GM18861 (cell line): ENCODE data around the gene SCN3B.

Source experiments
- ATAC-seq: cut with Tn5 transposase; IDR thresholded peaks from one replicate; pipeline ENCODE4 v1.9.1; 2021; ENCODE audit not compliant: unreplicated experiment

Gene SCN3B, protein sequence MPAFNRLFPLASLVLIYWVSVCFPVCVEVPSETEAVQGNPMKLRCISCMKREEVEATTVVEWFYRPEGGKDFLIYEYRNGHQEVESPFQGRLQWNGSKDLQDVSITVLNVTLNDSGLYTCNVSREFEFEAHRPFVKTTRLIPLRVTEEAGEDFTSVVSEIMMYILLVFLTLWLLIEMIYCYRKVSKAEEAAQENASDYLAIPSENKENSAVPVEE

DNA sequence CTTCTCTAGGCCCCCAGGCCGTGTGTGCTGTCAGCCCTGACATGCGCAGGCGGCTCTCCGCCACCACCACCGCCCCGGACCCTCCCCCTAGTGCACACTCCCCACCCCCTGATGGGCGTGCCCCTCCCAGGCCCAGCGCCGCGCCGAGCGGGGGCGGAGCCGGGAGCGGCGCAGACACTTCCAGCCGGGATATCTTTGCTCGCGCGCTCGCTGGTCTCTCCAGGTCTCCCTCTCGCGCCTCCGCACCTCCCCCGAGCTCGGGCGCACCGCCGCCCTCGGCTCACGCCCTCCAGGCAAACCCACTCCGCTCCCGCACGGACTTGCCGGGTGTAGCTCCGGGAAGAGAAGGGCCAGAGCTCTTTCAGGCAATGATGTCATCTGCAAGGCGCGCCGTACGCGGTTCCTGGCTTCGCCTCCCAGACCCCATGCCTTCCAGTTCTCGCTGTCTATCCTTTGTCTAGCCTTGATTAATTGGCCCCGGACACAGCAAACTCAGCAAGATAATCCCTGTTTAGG is at the start of gene SCN3B:
TSS of gene SCN3B (minus strand) at position 59 of the 516 bp plus-strand sequence. CDS start 823 bp downstream, outside the sequence.
- ATAC-seq: no peak

DNA sequence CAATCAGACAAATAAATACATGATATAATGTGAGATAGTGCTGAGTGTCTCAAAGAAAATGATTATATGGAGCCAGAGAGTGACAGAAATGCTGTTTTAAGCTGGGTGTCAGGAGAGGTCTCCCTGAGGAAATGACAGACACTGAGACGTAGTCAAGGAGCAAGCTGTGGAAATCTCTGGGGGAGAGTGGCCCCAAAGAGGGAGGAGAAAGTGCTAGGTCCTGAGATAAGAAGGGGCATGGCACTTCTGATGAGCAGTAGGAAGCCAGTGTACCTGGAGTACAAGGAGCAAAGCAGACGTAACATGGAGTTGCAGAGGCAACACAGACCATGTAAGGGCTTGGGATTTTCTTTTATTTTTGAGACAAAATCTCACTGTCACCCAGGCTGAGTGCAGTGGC is 48.3 kb upstream of the SCN3B start:
- no peak for ATAC-seq

DNA sequence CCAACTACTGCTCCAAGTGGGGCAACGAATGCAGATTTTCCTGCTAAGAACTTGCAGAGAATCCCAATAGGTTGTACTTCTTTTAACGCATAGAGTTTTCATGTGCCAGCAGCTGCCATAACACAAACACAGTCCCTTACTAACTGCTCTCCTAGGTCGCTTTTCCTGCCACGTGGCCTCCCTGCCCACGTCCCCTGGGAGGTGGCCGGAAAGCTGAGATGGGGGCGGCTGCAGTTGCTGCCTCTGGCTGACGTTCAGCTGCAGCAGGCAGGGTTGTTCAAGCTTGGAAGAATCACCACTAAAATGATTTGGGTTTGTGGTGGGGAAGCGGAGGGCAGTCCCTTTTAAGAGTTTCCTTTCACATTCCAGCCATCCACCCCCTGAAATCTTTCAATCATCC is 47.7 kb upstream of the SCN3B start:
- no peak for ATAC-seq

DNA sequence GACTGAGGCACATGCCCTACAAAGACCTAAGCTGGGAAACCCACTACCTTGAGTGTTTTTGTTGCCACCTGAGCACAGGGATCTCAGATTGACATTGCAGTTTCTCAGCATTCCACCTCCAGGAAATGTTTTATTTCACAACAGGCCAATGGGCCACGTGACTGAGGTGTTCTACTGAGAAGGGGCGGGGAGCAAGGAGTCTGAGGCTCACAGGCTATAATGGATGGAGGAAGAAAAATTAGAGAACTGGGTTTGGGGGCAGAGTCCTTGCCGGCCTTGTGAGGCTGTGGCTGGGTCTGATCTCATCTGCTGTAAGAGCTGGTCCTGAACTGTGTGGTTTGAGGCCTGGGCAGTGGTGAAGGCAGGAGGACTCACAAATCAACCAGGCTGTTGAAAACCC is 46.3 kb upstream of the SCN3B start:
- ATAC-seq: no peak

DNA sequence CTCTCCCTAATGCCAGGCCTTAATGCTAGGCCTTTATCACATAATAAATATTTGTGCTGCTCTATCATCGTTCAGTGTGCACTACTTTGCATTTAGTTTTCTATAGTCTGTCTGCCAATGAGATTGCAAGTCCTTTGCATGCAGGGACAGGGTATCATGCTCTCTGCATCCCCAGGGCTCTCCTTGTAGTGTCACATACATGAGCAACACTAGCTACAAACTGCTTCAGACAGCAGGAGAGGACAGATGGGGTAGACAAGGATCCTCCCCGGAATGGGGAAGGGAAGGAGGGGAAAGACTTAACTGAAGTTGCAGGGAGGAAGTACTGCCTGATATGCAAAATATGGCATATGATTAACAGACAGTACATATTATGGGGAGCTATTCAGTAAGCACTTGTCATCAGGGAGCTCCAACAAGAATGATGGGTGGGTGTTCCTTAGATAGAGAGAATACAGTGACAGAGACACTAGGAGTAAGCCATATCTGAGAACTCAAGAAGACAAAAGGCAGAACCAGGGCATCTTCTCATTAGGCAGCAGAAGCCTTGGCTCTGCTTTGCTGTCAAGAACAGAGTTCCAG is 44.2 kb upstream of the SCN3B start:
- no peak for ATAC-seq

DNA sequence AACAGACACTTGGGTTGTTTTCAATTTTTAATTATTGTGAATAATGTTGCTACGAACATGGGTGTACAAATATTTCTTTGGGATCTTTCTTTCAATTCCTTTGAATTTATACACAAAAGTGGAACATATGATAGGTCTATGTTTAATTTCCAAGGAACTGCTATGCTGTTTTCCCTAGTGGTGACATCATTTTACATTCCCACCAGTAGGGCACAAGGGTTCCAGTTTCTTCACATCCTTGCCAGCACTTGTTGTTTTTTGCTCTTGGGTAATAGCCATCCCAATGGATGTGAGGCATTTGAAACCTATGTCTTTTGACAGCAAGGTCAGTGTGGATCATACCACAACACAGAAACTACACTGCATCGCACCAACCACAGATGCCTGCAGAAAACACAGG is 41.8 kb upstream of the SCN3B start:
- ATAC-seq: no peak

DNA sequence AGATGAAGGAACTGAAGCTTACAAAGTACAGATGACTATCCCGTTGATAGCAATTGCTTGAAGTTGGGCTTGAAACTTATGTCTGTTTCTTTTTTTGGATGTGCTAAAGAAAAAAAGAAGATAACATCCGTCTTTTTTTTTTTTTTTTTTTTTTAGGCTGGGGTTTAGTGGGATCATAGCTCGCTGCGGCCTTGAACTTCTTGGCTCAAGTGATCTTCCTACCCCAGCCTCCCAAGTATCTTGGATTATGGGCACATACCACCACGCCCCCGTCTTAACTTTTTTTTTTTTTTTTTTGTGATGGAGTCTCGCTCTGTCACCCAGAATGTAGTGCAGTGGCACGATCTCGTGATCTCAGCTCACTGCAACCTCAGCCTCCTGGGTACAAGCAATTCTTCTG is 40.8 kb upstream of the SCN3B start:
- ATAC-seq: no peak

DNA sequence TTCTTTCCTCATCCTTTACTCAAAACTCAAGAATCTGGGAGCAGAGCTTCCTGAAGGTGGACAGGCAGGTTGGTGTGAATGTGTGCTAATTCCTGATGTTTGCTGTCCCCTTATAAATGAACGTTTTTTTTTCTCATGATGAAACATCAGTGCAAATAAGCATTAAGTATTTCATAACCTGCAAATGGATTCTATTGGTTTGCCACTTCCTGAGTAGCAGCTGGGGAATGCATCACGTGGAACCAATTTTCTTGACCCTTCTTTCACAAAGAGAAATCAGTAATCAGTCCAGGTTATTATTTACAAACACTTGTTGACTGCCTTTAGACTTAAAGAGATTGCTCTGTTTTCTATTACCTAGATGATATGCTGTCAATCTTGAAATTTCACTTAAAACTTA is 40.1 kb upstream of the SCN3B start:
- ATAC-seq: no peak

DNA sequence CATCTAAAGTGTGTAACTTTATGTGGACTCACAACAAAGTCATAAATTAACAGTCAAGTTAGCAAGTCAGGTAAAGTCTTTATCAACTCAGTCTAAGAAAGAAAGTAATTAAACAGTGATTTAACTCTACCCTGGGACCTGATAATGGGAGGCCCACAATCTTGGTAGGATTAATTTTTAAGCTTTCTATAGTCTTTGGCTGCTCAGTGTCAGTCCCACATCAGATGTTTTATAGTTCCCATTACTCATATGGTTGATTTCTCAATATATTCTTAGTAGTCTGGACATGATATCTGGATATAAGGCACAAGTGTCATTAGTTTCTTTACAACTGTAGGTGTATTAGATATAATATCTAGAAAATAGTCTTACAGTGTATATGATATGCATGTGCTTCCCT is 38.5 kb upstream of the SCN3B start:
- ATAC-seq: no peak

DNA sequence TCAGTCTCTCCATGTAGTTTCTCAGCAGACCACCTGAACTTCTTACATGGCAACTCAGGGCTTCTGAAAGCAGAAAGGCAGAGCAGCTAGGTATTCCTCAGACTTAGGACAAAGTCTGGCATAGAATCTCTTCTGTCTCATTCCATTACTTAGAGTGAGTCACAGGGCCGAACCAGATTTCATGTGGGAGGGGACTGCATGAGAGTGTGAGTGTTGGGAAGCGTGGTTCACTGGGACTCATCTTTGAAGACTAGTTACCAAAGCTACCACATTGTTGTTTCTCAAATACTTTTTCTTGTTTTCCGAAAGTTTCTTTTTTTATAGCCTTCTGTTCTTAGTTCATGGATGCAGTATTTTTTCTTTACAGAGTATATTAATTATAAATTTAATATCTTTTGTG is 36.1 kb upstream of the SCN3B start:
- ATAC-seq: no peak

DNA sequence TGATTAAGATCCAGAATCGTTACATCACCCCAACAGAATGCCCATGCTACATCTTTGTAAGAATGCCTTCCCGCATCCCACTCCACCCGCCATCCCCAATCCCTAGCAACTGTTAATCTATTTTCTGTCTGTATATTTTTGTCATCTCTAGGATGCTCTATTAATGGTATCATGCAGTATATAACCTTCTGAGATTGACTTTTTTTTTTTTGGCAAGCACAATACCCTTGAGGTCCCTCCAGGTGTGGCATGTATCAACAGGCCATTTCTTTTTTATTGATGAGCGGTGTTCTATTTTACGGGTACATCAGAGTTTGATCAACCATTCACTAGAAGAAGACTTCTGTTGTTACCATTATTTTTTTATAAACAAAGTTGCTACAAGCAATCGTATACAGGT is 30.2 kb upstream of the SCN3B start:
- no peak for ATAC-seq

DNA sequence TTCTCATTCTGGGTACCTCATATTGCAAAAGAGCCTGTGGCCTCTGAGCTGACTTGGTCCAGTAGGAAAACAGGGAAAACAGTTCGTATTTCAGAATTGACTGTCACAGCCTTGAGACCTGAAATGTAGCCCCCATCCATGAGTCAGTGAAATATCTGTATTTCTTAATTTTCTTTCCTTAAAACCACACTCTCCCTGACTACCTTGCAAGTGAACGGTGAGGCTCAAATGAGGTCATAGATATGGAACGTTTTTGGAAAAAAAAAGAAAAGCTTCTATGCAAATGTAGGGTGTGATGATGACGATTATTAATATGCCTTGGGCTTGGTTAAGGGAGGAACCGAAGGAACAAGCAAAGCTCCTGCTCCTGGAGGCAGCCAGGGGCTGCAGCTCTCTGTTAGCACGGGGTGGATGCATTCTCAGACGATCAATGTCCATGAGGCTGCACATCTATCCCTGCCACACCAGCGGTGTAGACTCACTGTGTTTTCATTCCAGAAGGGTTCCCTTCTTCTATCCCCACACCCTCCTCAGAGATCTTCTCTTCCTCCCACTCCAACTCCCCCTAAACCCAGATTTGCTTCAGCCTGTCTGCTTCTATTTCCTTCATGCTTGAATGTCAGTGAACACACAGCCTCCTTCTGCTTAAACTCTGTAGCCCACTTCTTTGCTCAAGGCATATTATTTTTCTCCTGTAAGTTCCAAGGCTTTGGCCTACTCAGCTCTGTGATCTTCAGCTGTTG is 29.2 kb upstream of the SCN3B start:
- no peak for ATAC-seq

DNA sequence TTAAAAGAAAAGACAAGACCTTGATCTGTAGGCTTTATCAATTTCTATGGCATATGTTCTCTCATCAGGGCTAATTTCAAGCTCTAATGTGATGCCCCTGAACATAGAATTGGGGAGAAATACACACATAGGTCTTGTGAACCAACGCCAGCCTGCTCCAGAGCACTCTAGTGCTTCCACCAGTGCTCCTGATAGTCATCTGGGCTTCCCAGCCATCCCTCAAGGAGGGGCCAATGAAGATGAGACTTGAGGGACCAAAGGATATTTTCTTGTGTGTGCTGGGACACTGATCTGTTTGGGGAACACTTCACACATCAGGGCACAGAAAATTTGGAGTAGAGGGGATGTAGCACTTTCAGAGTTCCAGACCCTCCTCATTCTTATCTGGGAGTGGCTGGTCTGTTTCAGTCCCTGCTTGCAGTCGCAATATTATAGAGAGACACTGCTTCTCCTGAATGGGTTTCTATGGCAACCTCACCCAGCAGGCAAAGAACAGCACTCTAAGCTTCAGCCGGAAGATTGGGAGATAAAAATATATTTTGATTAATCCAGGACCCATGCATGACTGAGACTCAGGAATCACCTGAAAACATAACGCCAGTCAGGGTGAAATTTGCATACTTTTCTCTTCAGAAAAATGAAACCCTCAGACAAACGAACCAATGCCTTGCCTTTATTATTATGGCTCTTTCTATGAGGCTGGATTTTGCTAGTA is 28.4 kb upstream of the SCN3B start:
- ATAC-seq: no peak

DNA sequence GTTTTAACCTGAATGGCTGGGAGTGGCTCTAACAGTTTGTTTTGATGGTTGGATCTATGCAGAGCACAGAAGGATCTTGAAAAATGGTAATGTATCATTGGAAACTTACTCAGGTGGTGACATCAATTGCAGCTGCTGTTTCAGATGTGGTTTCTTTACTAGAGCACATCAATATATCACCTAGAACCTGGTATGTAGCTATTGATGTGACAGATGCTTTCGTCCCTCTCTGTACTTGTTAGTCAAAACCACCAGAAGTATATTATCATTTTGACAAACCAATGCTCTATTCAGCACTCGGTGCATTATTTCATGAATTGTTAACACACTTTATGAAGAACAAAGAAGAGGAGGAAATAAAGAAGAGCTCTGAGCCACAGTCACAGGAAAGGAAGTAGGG is 26.6 kb upstream of the SCN3B start:
- no peak for ATAC-seq

DNA sequence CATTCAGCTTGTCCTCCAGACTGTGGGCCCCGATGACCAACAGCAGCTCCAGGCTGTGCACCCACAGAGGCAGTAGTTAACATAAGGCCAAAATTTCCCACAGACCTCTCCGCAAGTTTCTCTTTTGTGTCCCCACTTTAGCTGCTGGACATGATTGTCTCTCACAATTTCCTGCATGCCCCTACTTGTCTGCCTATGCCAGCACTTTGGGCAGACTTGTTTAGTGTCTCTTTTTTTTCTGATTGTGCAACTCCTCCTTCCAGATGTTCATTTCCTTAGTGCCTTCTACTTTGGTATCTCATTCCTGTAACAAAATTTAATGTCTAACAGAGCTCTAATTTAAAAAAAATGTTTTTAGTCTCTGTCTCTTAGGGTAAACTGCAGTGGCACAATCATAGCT is 23.8 kb upstream of the SCN3B start:
- ATAC-seq: no peak

DNA sequence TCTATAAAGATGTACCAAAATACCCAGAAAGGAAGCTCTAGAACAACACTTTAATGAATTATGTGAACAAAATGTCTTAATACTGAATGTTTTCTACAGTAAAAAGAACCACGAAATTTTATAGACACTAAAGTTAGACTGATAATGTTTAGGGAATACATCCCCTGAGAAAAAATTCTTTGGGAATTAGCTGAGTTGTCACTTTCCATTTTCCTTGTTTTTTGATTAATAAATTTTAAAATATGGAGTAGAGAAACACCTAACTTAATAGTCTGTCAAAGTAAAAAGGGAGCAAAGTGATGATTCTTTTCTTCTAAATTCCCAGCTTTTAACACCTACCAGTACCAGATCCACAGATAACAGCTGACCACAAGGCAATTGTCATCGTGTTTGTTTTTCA is 23.1 kb upstream of the SCN3B start:
- no peak for ATAC-seq

DNA sequence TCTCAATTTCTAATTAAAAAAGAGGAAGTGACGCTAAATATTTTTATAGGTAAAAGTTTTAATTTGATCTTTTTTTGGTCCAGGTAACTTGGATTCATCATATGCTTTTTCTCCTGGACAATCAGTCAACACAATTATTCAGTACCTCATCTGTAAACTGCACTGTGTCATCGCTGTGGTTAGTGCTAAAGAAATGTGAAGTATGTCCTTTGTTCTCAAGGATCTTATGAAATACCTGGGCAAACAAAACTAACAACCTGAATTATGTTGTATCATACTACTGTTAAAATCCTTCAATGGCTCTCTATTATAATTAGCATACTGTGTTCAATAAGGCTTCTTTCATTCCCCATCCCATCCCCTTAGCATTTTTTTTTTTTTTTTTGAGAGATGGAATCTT is 19.9 kb upstream of the SCN3B start:
- ATAC-seq: no peak

DNA sequence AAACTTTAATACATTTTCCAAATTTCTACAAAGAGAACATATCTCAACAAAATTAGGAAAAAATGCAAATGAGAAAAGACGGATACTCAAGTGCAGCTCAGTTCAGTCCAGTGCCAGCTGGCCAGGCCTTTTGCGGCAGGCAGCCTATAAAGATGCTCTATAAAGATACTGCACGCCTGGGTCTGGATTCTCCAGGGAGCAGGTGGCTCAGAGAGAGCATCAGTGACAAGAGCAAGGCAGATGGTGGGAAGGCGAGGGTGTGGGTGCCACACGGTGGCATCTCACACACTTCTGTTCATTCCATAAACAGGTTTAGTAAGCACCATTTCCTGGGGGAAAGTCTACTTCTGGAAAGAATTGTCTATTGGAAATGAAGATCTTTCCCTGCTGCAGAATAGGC is 18.1 kb upstream of the SCN3B start:
- no peak for ATAC-seq

DNA sequence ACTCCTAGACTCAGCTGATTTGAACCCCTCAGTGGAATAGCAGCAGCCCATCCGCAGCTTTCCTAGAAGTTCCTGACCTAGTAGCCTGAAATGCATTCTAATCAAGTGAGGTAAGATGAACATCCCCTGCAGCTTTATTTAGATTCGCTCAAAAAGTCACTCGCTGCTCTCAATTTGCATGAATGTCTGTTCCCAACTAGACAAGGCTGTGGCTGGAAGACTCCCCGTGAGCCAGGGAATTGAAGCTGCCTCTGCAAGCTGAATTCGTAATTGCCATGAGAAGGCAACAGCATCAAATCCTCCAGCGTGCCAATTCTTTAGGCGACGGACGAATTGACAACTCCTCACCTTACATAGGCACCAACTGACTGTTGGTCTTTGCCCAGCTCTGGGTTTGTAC is 17.1 kb upstream of the SCN3B start:
- no peak for ATAC-seq

DNA sequence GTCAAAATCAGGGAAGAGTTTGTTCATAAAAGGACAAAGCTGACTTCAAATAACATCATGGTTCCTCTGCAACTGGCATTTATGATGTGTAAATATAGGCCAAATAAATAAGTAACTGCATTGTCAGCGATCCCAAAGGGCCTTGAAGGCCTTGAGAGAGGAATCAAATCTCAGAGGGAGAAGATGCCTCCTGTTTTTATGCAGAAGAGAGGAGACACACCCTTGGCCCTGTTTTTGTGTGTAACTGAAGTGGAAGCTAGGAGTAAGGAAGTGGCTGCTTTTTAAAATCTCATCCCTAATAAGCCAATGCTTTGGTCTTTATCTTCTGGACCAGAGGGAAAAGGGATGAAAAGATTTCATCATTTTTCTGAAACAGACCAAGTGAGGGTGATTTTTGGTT is 15.7 kb upstream of the SCN3B start:
- ATAC-seq: no peak

DNA sequence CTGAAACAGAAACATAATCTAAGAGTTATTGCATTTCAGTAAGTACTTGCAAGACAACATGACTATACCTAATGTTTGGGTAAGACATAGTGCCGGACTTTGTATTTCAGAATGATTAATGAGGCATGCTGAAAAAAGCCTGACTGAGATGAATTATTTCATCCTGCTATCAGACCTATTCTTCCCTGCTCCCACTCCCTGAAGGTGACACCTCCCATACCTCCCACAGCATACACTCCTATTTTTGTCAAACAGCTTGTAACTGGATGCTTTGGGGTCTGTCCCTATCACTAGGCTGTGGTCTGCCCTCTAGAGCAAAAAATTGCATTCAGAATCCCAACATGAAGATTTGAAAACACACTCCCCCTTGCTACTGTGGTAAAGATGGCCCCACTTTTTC is 10.9 kb upstream of the SCN3B start:
- ATAC-seq: no peak

DNA sequence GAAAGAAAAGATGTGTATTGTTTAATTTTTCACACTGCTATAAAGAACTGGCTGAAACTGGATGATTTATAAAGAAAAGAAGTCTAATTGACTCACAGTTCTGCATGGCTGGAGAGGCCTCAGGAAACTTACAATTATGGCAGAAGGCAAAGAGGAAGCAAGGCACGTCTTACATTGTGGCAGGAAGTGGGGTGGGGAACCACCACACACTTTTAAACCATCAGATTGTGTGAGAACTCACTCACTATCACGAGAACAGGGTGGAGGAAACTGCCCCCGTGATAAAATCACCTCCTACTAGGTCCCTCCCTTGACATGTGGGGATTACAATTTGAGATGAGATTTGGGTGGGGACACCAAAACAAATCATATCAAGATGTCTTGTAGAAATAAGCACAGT is 5.5 kb upstream of the SCN3B start:
- peak; percentile 90 for ATAC-seq
